Measurements from ENCODE around the gene RNASEH2B. TPM values are rescaled to one million over a fixed set of nuclear protein-coding genes. Genes with fewer than 3 reads are reported as not detected.

RNASEH2B gene
- polyA plus RNA-seq, 3 donors = 30.9 to 71.5 (median 65.9) TPM

GRCh38 chr13:50914848-50915247 lies 5.3 kb downstream of the RNASEH2B start:
- H3K4me3 ChIP-seq (replicated peaks in 1 of 3; ENCODE audit: low read depth in 2 of 3, low read length in 3 of 3) = no peak overlapping the region
- peaks cover 80% of the 10 kb centered on the region for H3K4me1 Mint-ChIP-seq
- H3K27me3 Mint-ChIP-seq (ENCODE audit: low read depth in 3 of 3) = no peaks in the 10 kb centered on the region
- H3K4me2 ChIP-seq (replicated peaks; ENCODE audit: extremely low read depth, low read length, poor library complexity, severe bottlenecking) = no peak overlapping the region
- intact Hi-C loops (cut with micrococcal nuclease) = loop anchor here (5.0 to 10.0 kb wide), 6 partner anchors 200 to 938 kb away; partner anchors contain the start of gene TRIM13 (in 2 of the 2)
- H3K4me1 ChIP-seq (ENCODE audit: control insufficient read depth in 1 of 2, insufficient read depth in 2 of 2, low read length in 2 of 2) = peaks cover 72 to 84% of the 10 kb centered on the region in 2 donors
- peaks cover 98% of the 10 kb centered on the region for H3K79me2 ChIP-seq (ENCODE audit: insufficient read depth, low read length)
- no peaks in the 10 kb centered on the region for H3K9me3 ChIP-seq (replicated peaks in 1 of 2; ENCODE audit: control insufficient read depth in 1 of 2, insufficient read depth in 1 of 2, low read length in 2 of 2)
- no peak overlapping the region for H3K9ac ChIP-seq (ENCODE audit: insufficient read depth, low read length, poor library complexity, severe bottlenecking)
- peaks cover 4% of the 10 kb centered on the region for H4K20me1 ChIP-seq (ENCODE audit: insufficient read depth, low read length)
- no peak for TF ChIP-seq CTCF (IDR thresholded peaks at IDR 0.05)
- no peaks in the 10 kb centered on the region for H3K36me3 ChIP-seq (replicated peaks in 1 of 2; ENCODE audit: control insufficient read depth in 1 of 2, insufficient read depth in 2 of 2, low read length in 2 of 2)
- peak overlapping the region; percentile 59 to 94 (median 86) for H3K27ac Mint-ChIP-seq
- no peak overlapping the region for H2AFZ ChIP-seq (ENCODE audit: insufficient read depth, low read depth, low read length, poor library complexity, severe bottlenecking)
- no peak overlapping the region for H3K4me3 Mint-ChIP-seq
- DNase-seq = peak in 2 of 3 donors; percentile 27 to 28
- no CpG with 5 or more reads among the region's 1 CpG for WGBS (ENCODE audit: insufficient coverage)
- H3K27me3 ChIP-seq (ENCODE audit: control insufficient read depth in 2 of 2, insufficient read depth in 2 of 2, low read length in 2 of 2) = no peaks in the 10 kb centered on the region
- H3K36me3 Mint-ChIP-seq = peaks cover 0 to 4% of the 10 kb centered on the region in 2 donors
- peak overlapping the region in 1 of 2 donors; percentile 71 for H3K27ac ChIP-seq (ENCODE audit: low read depth in 1 of 2, low read length in 2 of 2)
- no peaks in the 10 kb centered on the region for H3K9me3 Mint-ChIP-seq

- H3K4me2 ChIP-seq (replicated peaks; ENCODE audit: extremely low read depth, low read length, poor library complexity, severe bottlenecking) = no peak overlapping the region
- H4K20me1 ChIP-seq (ENCODE audit: insufficient read depth, low read length) = peaks cover 4% of the 10 kb centered on the region
- no peaks in the 10 kb centered on the region for H3K27me3 Mint-ChIP-seq (ENCODE audit: low read depth in 3 of 3)
- peak; percentile 30 to 41 (median 31) for DNase-seq
- H3K4me1 Mint-ChIP-seq = peaks cover 84% of the 10 kb centered on the region
- H2AFZ ChIP-seq (ENCODE audit: insufficient read depth, low read depth, low read length, poor library complexity, severe bottlenecking) = no peak overlapping the region
- H3K27me3 ChIP-seq (ENCODE audit: control insufficient read depth in 2 of 2, insufficient read depth in 2 of 2, low read length in 2 of 2) = no peaks in the 10 kb centered on the region
- H3K36me3 ChIP-seq (replicated peaks in 1 of 2; ENCODE audit: control insufficient read depth in 1 of 2, insufficient read depth in 2 of 2, low read length in 2 of 2) = no peaks in the 10 kb centered on the region
- H3K4me3 ChIP-seq (replicated peaks in 1 of 3; ENCODE audit: low read depth in 2 of 3, low read length in 3 of 3) = no peak overlapping the region
- intact Hi-C loops (cut with micrococcal nuclease) = loop anchor here (5.0 to 10.0 kb wide), 4 partner anchors 201 to 918 kb away; partner anchors contain the start of gene TRIM13 (in 1 of the 2)
- H3K79me2 ChIP-seq (ENCODE audit: insufficient read depth, low read length) = peaks cover 98% of the 10 kb centered on the region
- H3K9me3 ChIP-seq (replicated peaks in 1 of 2; ENCODE audit: control insufficient read depth in 1 of 2, insufficient read depth in 1 of 2, low read length in 2 of 2) = no peaks in the 10 kb centered on the region
- H3K27ac Mint-ChIP-seq = peak overlapping the region in 6 of 7 donors; percentile 65 to 94 (median 86)
- no peak overlapping the region for H3K4me3 Mint-ChIP-seq
- peaks cover 76 to 87% of the 10 kb centered on the region in 2 donors for H3K4me1 ChIP-seq (ENCODE audit: control insufficient read depth in 1 of 2, insufficient read depth in 2 of 2, low read length in 2 of 2)
- no peaks in the 10 kb centered on the region for H3K9me3 Mint-ChIP-seq
- no peak overlapping the region for H3K9ac ChIP-seq (ENCODE audit: insufficient read depth, low read length, poor library complexity, severe bottlenecking)
- TF ChIP-seq CTCF (IDR thresholded peaks at IDR 0.05) = no peak
- peaks cover 0 to 4% of the 10 kb centered on the region in 2 donors for H3K36me3 Mint-ChIP-seq
- 53% methylated on average over 4 of the region's 5 CpGs for WGBS (ENCODE audit: insufficient coverage)
- H3K27ac ChIP-seq (ENCODE audit: low read depth in 1 of 2, low read length in 2 of 2) = peak overlapping the region; percentile 42 to 71
These were observed 6.0 kb downstream of the RNASEH2B start for GRCh38 chr13:50915565-50915964.

Measured in CD14-positive monocyte (primary cell).